Left colon (tissue), 2 donors: ENCODE data around the gene EGFL6. TPM values are rescaled to one million over a fixed set of nuclear protein-coding genes. Genes with fewer than 3 reads are reported as not detected.
"Not testable (repeated sequence)": the region's sequence is repeated elsewhere in the genome, so short reads cannot be mapped to it uniquely, and the experiment has no call there.

ENCODE experiments used
- ATAC-seq: fragments of 200-7000 bp; cut with Tn5 transposase; one replicate; pipeline ENCODE4 v1.9.1; 2020; ENCODE audit warnings: mild to moderate bottlenecking, moderate library complexity
- DNase-seq, 2 donors: peaks; one replicate each; pipeline ENCODE4 v3.0.0-alpha.2; 2020
- intact Hi-C, 2 donors: fragments of 100-400 bp; cut with DNase I in 1 of 2; cut with micrococcal nuclease in 1 of 2; formaldehyde crosslinking; loops; one replicate each; pipeline versions ENCODE4 v1.11.2 to v1.14.0; 2022; cut with DNase I, micrococcal nuclease
- total RNA-seq, 2 donors: library from RNA; stranded (reverse); fragmentation: NEBNext Ultra II Directional; extraction: Animal tissue kit (Norgen Biotek cat#: 25700); gene quantifications; one replicate each; pipeline ENCODE4 v1.2.1, GENCODE V29; 2021
- donor health status: DM: no; HTN: no; CAD: no.
- donor health status: DM: yes; HTN: yes; CAD: no.

Gene EGFL6
- total RNA-seq, 2 donors from 2014 or later, result 0.11 TPM; not detected in 1

- DNase-seq, intact Hi-C loops, ATAC-seq: not testable (repeated sequence)
Measured at GRCh38 chrX:13648336-13648735, 78.9 kb downstream of the EGFL6 start.

- intact Hi-C loops, result loop anchor here in 1 of 2 donors (5.0 kb wide), 1 partner anchor 143 kb away; no protein-coding TSS in a partner anchor
- DNase-seq, result no peak
- no peak for ATAC-seq
Measured at GRCh38 chrX:13649838-13650237, 80.4 kb downstream of the EGFL6 start.

GRCh38 chrX:13650318-13650717 lies 80.9 kb downstream of the EGFL6 start:
- ATAC-seq, result no peak
- intact Hi-C loops, result loop anchor here in 1 of 2 donors (5.0 kb wide), 1 partner anchor 143 kb away; no protein-coding TSS in a partner anchor
- DNase-seq, result no peak

DNA sequence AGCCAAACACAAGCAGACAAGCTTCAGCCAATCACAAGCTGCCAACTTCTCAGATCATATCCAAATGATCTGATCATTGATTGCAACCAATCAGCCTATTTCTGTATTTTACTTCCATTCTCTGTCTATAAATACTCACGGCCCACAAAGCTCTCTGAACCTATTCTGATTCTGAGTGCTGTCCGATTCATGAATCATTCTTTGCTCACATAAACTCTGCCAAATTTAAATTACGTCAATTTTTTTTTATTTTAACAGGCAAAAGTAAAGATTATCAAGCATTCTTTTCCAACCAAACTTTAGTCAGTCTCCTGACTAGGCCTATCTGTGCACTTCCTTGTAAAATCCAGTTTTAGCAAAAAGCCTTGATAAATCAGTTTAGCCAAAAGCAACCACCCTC lies 81.7 kb downstream of the EGFL6 start:
- DNase-seq, result no peak
- ATAC-seq, result no peak
- intact Hi-C loops, result loop anchor here in 1 of 2 donors (5.0 kb wide), 1 partner anchor 144 kb away; no protein-coding TSS in a partner anchor

DNA sequence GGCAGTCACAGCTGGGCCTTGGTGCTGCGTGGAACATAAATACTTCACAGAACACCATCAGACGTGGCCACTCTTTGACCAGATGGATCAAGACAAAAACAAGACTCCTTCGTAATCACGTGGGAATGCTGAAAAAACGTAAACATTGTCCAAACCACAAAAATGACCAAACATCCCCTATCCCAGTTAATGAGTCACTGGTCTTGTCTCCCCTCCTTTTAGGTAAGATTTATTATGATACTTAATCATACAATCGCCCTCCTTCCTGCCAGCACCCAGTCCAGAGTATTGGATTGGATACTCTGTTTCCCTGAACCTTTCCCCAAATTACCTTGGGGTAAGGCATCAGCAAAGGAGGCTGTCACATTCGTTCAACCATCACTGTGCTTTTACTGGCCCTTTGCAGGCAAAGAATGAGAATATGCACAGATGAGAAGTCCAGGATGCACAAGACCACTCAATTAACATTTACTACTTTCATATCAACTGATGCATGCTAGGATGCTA lies 82.9 kb downstream of the EGFL6 start:
- DNase-seq (no peak), ATAC-seq (no peak)
- intact Hi-C loops, result loop anchor here in 1 of 2 donors (5.0 kb wide), 1 partner anchor 145 kb away; no protein-coding TSS in a partner anchor

- ATAC-seq (peak; percentile 99), DNase-seq (peak; percentile 98)
- intact Hi-C loops, result loop anchor here in 1 of 2 donors (5.0 kb wide), 1 partner anchor 146 kb away; no protein-coding TSS in a partner anchor
Measured at GRCh38 chrX:13652850-13653693, 83.7 kb downstream of the EGFL6 start, which contains the start of gene TCEANC. Gene TCEANC, plus strand, starts transcription at chrX:13653141. Its CDS starts 9,368 bp downstream, at chrX:13662509.

DNA sequence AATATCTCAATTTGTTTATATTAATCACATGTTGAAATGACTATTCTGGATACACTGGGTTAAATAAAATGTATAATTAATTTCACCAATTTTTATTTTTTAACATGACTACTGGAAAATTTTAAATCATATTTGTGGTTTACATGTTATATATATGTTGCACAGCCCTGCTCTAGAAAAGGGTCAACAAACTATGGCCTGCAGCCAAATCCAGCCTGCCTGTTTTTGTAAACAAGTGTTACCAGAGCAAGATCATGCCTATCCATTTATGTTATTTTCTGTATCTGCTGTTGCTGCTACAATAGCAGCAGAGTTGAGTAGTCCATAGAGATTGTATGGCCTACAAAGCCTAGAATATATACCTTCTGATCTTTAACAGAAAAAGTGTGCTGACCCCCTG lies 84.7 kb downstream of the EGFL6 start:
- ATAC-seq (no peak), DNase-seq (no peak)
- intact Hi-C loops, result loop anchor here in 1 of 2 donors (5.0 kb wide), 1 partner anchor 147 kb away; no protein-coding TSS in a partner anchor

DNA sequence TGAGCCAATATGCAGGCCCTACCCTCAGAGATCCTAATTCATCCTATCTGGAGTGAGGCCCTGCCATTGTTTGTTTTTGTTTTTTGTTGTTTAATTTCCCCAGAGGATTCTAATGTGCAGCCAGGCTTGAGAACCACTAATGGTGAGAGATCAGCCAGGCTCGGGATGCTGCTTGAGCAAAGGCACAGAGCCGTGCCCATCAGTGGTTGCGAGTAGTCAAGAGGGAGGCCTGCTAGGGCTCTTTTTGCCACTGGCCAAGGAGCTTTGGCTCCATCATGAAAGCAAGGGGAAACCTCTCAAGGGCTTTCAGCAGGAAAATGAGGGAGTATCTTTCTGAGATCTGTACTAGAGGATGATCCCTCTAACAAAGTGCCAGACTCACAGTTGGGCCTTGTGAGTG lies 86.3 kb downstream of the EGFL6 start:
- DNase-seq (no peak), ATAC-seq (no peak)
- intact Hi-C loops, result no loop called here

GRCh38 chrX:13658602-13659001 lies 89.2 kb downstream of the EGFL6 start:
- ATAC-seq (peak; percentile 48), DNase-seq (no peak)
- intact Hi-C loops, result loop anchor here in 1 of 2 donors (2.0 kb wide), 1 partner anchor 372 kb away; no protein-coding TSS in a partner anchor

DNA sequence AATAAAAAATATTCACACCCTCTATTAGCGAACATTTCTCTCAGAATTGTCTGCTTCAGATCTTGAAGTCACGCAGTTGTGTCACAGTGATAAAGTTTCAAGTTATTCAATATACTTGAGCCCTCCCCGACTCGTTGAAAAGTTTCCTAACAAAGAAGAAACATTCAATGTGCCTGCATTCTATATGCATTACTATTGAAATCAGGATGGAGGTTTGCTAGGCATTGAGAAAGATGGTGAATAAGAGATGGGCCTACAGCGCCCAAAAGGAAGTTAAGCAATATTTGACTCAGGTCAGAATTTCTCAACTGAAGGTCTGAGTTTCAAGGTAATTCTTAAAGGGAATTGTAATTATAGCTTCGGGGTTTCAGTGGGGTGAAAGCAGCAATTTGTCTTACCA lies 89.7 kb downstream of the EGFL6 start:
- intact Hi-C loops, result loop anchor here in 1 of 2 donors (2.0 kb wide), 1 partner anchor 372 kb away; no protein-coding TSS in a partner anchor
- ATAC-seq (no peak), DNase-seq (no peak)

- no peak for ATAC-seq
- intact Hi-C loops, result no loop called here
- no peak for DNase-seq
Measured at GRCh38 chrX:13661735-13662288, 92.4 kb downstream of the EGFL6 start.

DNA sequence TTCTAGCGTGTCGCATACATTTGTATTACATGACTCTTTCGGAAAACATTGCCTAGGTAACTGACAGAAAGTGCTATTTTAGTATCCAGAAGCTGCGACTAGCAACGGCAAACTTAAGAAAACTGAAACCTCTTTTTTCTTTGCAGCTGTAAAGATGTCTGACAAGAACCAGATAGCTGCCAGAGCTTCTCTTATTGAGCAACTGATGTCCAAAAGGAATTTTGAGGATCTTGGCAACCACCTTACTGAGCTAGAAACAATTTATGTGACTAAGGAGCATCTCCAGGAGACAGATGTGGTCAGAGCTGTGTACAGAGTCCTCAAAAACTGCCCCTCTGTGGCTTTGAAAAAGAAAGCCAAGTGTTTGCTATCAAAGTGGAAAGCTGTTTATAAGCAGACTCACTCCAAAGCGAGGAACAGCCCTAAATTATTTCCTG lies 93.0 kb downstream of the EGFL6 start:
- ATAC-seq (no peak), DNase-seq (no peak)
- intact Hi-C loops, result no loop called here

GRCh38 chrX:13664020-13664419 lies 94.6 kb downstream of the EGFL6 start:
- DNase-seq (no peak), ATAC-seq (peak; percentile 55)
- intact Hi-C loops, result no loop called here

DNA sequence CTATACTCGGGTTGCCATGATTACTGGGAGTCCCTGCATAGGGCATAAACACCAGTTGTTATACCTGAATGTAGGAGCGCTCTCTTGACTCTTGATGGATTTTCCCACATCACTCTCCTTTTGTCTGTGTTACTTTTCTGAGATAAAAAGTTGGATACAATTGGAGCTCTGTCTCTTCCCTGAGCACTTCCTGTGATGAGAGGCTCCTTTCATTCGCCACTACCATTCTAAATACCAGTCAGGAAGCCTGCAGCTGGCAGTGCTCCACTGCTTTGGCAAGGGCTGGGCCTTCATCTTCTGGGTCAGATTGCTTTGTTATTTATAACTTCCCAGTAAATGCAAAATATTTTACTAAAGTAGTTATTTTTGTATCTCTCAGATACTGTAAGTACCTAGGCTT lies 97.4 kb downstream of the EGFL6 start:
- no peak for DNase-seq
- ATAC-seq, result no peak
- intact Hi-C loops, result no loop called here

DNA sequence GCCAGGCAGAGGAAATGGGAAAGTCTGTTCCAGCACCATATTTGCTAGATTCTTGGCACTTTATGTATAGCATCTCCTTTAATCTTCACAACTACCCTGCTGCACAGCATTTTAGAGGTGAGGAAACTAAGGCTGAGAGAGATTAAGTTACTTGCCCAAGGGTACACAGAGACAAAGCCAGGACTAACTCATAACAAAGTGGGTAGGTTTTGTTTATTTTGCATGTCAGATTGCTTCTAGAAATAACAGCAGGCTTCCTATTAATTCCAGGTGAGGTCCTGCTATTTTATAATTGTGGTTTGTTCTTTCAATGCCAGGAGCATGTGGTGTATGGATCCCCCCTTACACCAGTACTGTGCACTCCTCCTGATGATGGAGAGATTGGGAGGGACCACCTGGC lies 98.5 kb downstream of the EGFL6 start:
- intact Hi-C loops, result no loop called here
- ATAC-seq, result no peak

GRCh38 chrX:13669246-13669737 lies 99.9 kb downstream of the EGFL6 start:
- intact Hi-C loops, result no loop called here
- ATAC-seq, result peak; percentile 97
- DNase-seq, result peak; percentile 80 to 84

More for the DNA sequence above, 98.5 kb downstream of the EGFL6 start:
- DNase-seq, result no peak

DNA sequence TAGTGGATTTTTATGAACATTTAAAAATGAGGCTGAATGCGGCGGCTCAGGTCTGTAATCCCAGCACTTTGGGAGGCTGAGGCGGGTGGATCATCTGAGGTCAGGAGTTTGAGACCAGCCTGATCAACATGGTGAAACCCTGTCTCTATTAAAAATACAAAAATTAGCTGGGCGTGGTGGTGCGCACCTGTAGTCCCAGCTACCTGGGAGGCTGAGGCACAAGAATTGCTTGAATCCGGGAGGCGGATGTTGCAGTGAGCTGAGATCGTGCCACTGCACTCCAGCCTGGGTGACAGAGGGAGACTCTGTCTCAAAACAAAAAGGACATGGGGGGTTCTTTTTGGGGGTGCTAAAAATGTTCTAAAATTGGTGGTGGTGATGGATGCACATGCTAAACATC lies 100.4 kb downstream of the EGFL6 start:
- intact Hi-C loops, DNase-seq, ATAC-seq: not testable (repeated sequence)

DNA sequence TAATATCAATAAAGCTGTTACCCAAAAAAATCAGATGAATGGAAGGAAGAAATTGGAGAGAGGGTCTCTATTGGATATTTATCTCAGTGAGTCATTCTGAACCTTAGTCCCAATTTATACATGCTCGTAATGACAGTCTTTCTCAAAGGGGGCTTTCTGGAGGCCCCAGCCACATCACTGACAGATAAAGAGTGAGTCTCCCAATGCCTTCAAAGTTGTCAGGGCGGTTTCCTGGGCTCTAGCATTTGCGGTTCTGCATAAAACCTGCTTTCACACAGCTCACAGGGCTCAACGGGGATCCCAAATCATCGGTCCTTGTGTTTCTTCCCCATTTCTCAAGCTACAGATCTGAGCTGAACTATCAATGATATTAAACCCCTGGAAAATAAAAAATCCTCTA lies 100.8 kb downstream of the EGFL6 start:
- intact Hi-C loops, result no loop called here
- ATAC-seq (no peak), DNase-seq (no peak)

DNA sequence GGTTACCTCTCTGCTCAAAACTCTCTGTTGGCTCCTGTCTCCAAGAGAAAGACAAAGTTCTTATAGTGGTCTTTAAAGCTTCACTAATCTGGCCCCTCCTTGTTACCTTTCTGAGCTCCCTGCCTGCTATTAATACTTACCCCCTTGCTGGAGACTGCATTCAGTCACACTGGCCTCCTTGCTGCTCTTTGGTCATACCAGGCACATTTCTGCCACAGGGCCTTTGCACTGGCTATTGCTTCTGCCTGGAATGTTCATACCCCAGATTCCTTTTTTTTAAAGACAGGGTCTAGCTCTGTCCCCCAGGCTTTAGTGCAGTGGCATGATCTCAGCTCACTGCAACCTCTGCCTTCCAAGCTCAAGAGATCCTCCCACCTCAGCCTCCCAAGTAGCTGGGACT lies 103.6 kb downstream of the EGFL6 start:
- ATAC-seq, result no peak
- intact Hi-C loops, result no loop called here
- DNase-seq, result no peak
